Cortex of kidney (tissue), 1 donor: Measurements from ENCODE around the gene XAGE1B.
"Not testable (repeated sequence)": the region's sequence is repeated elsewhere in the genome, so short reads cannot be mapped to it uniquely, and the experiment has no call there.

Source experiments
- DNase-seq: peaks from one replicate; lab custom pipeline; 2025; lab: John Stamatoyannopoulos, UW

The XAGE1B gene

GRCh38 chrX:52516987-52517325, at the start of gene XAGE1B:
Gene XAGE1B (minus strand): TSS chrX:52517063. CDS start chrX:52515527, 1,536 bp downstream.
- not testable (repeated sequence) for DNase-seq

DNA sequence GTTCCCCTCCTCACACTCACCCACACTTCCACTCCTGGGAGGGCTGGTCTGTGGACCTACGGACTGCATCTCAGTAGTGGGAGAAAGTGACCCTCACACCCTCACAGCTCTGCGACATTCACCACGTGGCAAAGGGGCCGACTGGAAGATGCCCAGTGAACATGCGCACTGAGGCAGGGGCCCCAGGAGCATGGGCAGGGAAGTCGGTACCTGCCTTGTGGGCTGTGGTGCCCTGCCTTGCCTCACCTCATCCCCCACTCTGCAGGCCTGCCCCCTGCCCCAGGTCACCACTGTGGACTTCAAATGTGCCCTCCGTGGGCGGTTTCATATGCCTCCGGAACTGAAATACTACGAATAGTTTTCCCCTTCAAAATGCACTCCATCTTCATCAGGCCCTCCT, 46.2 kb upstream of the XAGE1B start:
- no peak for DNase-seq

GRCh38 chrX:52558140-52558539, 41.3 kb upstream of the XAGE1B start:
- DNase-seq, result no peak

GRCh38 chrX:52556741-52557140, 39.9 kb upstream of the XAGE1B start:
- DNase-seq, result no peak

DNA sequence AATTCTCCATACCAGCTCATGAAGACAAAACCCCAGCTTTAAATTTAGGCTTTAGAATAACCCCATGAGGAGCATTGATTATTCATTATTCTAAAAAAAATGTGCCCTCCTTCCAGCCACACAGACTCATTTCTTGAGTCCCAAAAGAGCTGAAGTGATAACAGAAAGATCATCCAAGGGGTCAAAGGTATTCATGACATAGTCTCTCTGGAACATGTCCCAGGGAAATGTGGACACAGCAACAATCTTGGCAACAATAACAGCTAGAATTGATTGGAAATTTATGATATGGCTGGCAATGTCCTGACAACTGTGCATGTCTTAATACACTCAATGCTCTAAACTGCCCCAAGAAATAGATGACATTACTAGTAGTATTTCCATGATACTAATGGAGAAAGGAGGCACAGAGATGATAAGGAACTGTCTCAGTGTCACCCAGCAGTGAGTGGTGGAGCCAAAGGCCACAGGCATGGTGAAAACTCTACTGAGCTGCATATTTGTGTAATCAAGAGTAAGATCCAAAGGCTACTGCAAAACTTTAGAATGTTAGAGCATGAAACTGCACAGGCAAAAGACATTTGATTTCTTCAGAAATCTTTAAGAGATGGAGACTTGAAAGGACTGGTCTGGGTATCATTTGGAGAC, 37.3 kb upstream of the XAGE1B start:
- DNase-seq, result no peak

GRCh38 chrX:52548769-52549168, 31.9 kb upstream of the XAGE1B start:
- not testable (repeated sequence) for DNase-seq

- no peak for DNase-seq
Observed at GRCh38 chrX:52544147-52544840, 27.4 kb upstream of the XAGE1B start.

DNA sequence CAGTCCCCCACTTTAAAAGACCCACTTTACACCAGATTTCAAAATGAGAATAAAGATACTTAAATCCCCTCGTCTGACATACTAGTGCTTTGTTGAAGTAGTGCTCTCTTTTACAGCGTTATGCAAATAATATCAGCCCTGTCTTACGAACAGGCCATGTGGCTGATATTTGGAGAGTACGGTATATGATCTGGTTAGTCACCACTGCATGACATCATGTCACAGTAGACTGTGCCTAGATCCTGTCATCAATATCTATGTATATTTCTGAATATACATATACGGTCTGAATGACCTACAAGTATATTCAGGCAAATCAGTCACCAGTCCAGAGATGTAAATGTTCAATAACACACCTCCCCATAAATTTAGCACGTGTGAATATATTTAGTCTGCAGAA, 25.4 kb upstream of the XAGE1B start:
- DNase-seq, result no peak

GRCh38 chrX:52541051-52541450, 24.2 kb upstream of the XAGE1B start:
- DNase-seq, result not testable (repeated sequence)

- DNase-seq, result not testable (repeated sequence)
Observed at GRCh38 chrX:52516110-52516986, 515 bp downstream of the XAGE1B start.

GRCh38 chrX:52511126-52511525, 5.7 kb downstream of the XAGE1B start:
- DNase-seq, result not testable (repeated sequence)

DNA sequence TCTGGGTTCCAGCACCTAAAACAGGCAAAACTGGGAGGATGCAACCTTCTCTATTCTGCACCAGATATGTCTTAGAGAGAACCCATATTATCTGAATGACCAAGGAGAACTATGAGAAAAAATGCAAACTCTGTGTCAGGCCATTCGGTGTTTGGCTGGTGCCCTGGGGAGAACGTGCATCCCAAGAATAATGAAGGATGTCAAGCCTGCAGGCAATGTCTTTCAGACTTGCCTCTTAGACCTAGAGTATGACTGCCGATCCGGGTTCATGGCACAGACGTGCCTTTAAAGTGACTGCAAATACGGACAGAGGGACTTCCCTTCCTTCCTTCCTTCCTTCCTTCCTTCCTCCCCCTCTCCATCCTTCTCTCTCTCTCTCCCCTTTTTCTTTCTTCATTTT, 6.9 kb downstream of the XAGE1B start:
- no peak for DNase-seq

DNA sequence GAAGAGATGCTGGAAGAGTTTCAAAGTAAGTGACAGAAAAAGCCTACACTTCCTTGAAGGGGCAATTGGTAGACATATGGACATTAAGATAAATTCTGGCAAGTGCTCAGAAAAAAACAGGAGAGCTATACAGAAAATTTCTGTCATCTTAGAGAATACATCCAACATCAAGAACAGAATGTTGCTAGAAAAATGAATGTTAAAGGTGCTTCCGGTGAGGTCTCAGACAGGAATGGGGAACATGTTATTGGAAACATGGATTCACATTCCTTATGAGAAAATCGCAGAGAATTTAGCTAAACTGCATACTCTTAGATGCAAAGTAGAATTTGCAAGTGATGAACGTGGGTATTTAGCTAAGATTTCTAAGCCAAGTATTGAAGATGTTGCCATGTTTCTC, 9.5 kb downstream of the XAGE1B start:
- DNase-seq, result no peak

DNA sequence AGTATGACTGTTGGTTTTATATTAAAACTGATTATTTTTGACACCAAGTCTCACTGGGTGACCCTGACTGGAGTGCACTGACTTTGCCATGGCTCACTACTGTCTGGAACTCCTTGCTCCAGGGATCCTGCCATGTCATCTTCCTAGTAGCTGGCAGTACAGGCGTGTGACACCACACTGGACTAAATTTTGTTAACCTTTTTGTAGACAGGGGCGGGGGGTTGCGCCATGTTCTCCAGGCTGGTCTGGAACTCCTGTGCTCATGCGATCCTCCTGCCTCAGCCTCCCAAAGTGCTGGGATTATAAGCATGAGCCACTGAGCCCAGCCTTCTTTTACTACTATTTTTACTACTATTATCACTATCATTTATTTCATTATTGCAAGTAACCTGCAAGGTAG, 12.3 kb downstream of the XAGE1B start:
- DNase-seq, result no peak

DNA sequence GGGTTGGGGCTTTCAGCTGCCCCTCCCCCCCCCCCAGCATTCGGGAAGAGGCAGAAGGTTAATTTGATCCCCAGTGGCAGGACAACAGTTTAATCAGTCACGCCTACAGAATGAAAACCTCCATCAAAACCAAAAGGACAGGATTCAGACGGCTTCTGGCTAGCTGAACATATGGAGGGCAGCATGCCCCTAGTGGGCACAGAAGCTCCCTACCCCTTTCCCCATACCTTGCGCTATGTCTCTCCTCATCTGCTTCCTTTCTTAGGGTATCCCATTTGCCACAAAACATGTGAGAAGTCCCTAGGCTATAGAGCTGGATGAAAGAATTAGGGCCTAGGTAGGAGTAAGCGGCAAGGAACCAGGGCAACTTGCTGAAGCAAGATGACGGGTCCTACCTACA, 15.5 kb downstream of the XAGE1B start:
- not testable (repeated sequence) for DNase-seq

DNA sequence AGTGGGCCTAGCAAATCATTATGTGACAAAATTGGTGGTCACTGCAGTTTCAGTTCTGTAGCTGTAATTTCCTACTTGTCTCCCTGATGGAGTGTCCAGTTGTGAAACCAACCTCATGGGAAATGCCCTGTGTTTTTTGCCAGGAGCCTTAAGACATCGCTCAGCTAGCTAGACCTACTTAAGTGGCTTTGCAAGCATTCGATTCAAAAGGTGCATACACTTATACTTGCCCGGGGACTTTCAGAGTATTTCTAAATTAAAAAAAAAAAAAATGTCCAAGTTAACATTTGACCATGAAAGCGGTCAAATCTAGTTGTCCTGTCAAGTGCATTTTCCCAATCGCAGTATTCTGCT, 20.5 kb downstream of the XAGE1B start:
- not testable (repeated sequence) for DNase-seq

DNA sequence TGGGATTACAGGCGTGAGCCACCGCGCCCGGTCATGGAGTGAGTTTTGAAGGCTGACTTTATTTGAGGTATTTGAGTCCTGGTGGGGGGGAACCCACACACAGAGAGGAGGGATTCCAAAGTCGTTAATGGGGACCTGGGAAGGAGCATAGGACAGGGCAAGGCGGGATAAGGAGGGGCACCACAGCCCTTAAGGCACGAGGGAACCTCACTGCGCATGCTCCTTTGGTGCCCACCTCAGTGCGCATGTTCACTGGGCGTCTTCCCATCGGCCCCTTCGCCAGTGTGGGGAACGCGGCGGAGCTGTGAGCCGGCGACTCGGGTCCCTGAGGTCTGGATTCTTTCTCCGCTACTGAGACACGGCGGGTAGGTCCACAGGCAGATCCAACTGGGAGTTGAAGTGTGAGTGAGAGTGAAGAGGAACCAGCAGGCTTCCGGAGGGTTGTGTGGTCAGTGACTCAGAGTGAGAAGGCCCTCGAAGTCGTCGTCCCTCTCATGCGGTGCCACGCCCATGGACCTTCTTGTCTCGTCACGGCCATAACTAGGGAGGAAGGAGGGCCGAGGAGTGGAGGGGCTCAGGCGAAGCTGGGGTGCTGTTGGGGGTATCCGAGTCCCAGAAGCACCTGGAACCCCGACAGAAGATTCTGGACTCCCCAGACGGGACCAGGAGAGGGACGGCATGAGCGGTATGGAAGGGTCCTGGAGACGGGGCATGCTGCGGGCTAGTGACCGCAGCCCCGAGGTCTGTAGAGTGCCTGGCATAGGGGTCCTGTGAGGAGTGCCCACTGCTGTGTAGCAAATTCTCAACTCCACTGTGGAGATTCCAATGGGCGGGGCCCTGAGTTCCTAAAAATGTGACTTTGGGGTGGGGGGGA, 21.1 kb downstream of the XAGE1B start, which contains the start of gene XAGE1A:
TSS of gene XAGE1A (plus strand) at position 264 of the 874 bp plus-strand sequence. CDS start 1,554 bp downstream, outside the sequence.
- not testable (repeated sequence) for DNase-seq

DNA sequence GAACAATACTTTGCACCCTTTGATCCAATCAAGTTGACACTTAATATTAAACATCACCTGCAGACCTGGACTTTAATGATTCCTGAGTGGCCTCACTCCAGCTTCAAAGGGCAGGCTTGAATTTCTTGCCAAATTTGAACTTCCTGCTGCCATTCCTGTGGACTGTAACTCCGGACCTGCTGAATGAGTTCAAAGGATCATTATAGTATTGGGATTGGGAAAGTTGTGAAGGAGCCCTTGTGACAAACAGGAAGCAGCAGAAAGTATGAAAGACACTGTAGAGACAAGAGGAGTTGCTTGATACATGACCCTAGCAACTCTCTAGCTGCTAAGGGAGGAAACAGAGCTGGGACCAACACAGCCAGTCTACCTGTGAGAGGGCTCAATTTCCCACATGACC, 45.6 kb downstream of the XAGE1B start:
- not testable (repeated sequence) for DNase-seq
